WERI-Rb-1 (cell line): ENCODE data around the gene PCDHB6.
A peak's percentile ranks its signal among the peaks of the same experiment; 100 is the strongest.
"Not testable (repeated sequence)": the region's sequence is repeated elsewhere in the genome, so short reads cannot be mapped to it uniquely, and the experiment has no call there.

Experiments used
- DNase-seq: peaks from one replicate; pipeline ENCODE4 v3.0.0-alpha.2; 2020
- H3K27ac ChIP-seq: fragments of 250-450 bp; sonication (Bioruptor Pico); 2 replicates; pipeline ENCODE4 v1.5.1; 2020; ENCODE audit warnings: mild to moderate bottlenecking, moderate library complexity
- H3K27me3 ChIP-seq: fragments of 250-450 bp; sonication (Bioruptor Pico); 2 replicates; pipeline ENCODE4 v1.5.1; 2021; ENCODE audit warnings: mild to moderate bottlenecking, low read depth, moderate library complexity; ENCODE audit not compliant: insufficient read depth, severe bottlenecking
- H3K36me3 ChIP-seq: fragments of 250-450 bp; sonication (Bioruptor Pico); 2 replicates; pipeline ENCODE4 v1.5.1; 2020; ENCODE audit warnings: mild to moderate bottlenecking, moderate library complexity
- H3K4me3 ChIP-seq: 2 replicates; pipeline ENCODE4 v1.5.1; 2011; ENCODE audit warnings: low read depth, mild to moderate bottlenecking, control low read depth, low read length
- H3K9me3 ChIP-seq: fragments of 250-450 bp; sonication (Bioruptor Pico); 2 replicates; pipeline ENCODE4 v1.5.1; 2021; ENCODE audit warnings: mild to moderate bottlenecking, moderate library complexity; ENCODE audit not compliant: severe bottlenecking
- CTCF ChIP-seq: IDR thresholded peaks from 2 replicates; pipeline ENCODE4 v1.5.1; 2011; ENCODE audit warnings: low read depth, mild to moderate bottlenecking, control low read depth, inconsistent platforms, low read length

PCDHB6 gene

GRCh38 chr5:141121563-141121962 is 28.3 kb upstream of the PCDHB6 start, which contains the start of gene PCDHB4:
Gene PCDHB4, plus strand, starts transcription at chr5:141121818. Its CDS starts 181 bp downstream, at chr5:141121999.
- no peaks in the 10 kb centered on the region for H3K27me3 ChIP-seq
- no peaks in the 10 kb centered on the region for H3K36me3 ChIP-seq
- no peaks in the 10 kb centered on the region for H3K9me3 ChIP-seq
- H3K4me3 ChIP-seq = no peak within 1 kb of the TSS
- no peak for DNase-seq
- no peak for TF ChIP-seq CTCF
- no peak within 1 kb of the TSS for H3K27ac ChIP-seq

- no peak overlapping the region for H3K4me3 ChIP-seq
- no peak for DNase-seq
- no peak overlapping the region for H3K27ac ChIP-seq
- H3K27me3 ChIP-seq = no peaks in the 10 kb centered on the region
- H3K36me3 ChIP-seq = no peaks in the 10 kb centered on the region
- TF ChIP-seq CTCF = no peak
- no peaks in the 10 kb centered on the region for H3K9me3 ChIP-seq
Observed at GRCh38 chr5:141121985-141122384, 27.9 kb upstream of the PCDHB6 start.

- H3K36me3 ChIP-seq, DNase-seq, H3K27ac ChIP-seq, H3K27me3 ChIP-seq, H3K4me3 ChIP-seq, H3K9me3 ChIP-seq: not testable (repeated sequence)
Observed at GRCh38 chr5:141123396-141124135, 26.3 kb upstream of the PCDHB6 start.

GRCh38 chr5:141127305-141127704 is 22.6 kb upstream of the PCDHB6 start:
- DNase-seq = no peak
- Histone ChIP-seq H3K36me3 (no peaks in the 10 kb centered on the region), H3K9me3 (no peaks in the 10 kb centered on the region), H3K27me3 (no peaks in the 10 kb centered on the region), H3K4me3 (no peak overlapping the region), H3K27ac (no peak overlapping the region)
- TF ChIP-seq CTCF = no peak

GRCh38 chr5:141135030-141135717 is 14.7 kb upstream of the PCDHB6 start, which contains the start of gene PCDHB5:
Gene PCDHB5, plus strand, starts transcription at chr5:141135206. Its CDS starts 229 bp downstream, at chr5:141135435.
- H3K27me3 ChIP-seq = no peaks in the 10 kb centered on the region
- TF ChIP-seq CTCF = peak; percentile 63
- H3K36me3 ChIP-seq = no peaks in the 10 kb centered on the region
- peak; percentile 38 for DNase-seq
- H3K4me3 ChIP-seq = peak within 1 kb of the TSS; percentile 40
- no peaks in the 10 kb centered on the region for H3K9me3 ChIP-seq
- peak within 1 kb of the TSS; percentile 50; the same call in 1 of the 2 replicates for H3K27ac ChIP-seq

- TF ChIP-seq CTCF = no peak
- Histone ChIP-seq H3K27me3 (no peaks in the 10 kb centered on the region), H3K27ac (no peak overlapping the region), H3K9me3 (no peaks in the 10 kb centered on the region), H3K36me3 (no peaks in the 10 kb centered on the region), H3K4me3 (peak overlapping the region; percentile 40)
- DNase-seq = no peak
Observed at GRCh38 chr5:141135718-141136266, 14.1 kb upstream of the PCDHB6 start.

- H3K27ac ChIP-seq, DNase-seq, H3K9me3 ChIP-seq, H3K4me3 ChIP-seq, H3K36me3 ChIP-seq, H3K27me3 ChIP-seq: not testable (repeated sequence)
Observed at GRCh38 chr5:141137346-141137745, 12.5 kb upstream of the PCDHB6 start.
